B cell (primary cell): ENCODE measurements around the gene E2F2. TPM values are rescaled to one million over a fixed set of nuclear protein-coding genes. Genes with fewer than 3 reads are reported as not detected.

Experiments
- ATAC-seq: fragments of 200-7000 bp; cut with Tn5 transposase; one replicate; pipeline ENCODE4 v1.10.0; 2021; ENCODE audit warnings: low read depth, mild to moderate bottlenecking, moderate number of reproducible peaks, moderate library complexity
- CTCF ChIA-PET: fragments of 350-600 bp; sonication (Branson Sonifier 250); formaldehyde crosslinking; loops from one replicate; lab custom pipeline; 2021; ENCODE audit warnings: antibody characterized with exemption, inconsistent platforms; lab: Charles Lee
- POLR2A ChIA-PET: fragments of 350-600 bp; sonication (Branson Sonifier 250); formaldehyde crosslinking; loops from one replicate; lab custom pipeline; 2021; ENCODE audit warnings: antibody characterized with exemption; lab: Charles Lee
- DNase-seq: peaks from one replicate; pipeline ENCODE4 v3.0.0; 2013
- H2AFZ ChIP-seq: 2 replicates; pipeline ENCODE4 v1.6.1; 2012; ENCODE audit warnings: mild to moderate bottlenecking, low read depth, low read length; ENCODE audit not compliant: insufficient read depth, poor library complexity, severe bottlenecking
- H3K27ac ChIP-seq, 2 donors: 1 replicate in 1 of 2; 2 replicates in 1 of 2; pipeline ENCODE4 v1.5.1; 2012 to 2013; ENCODE audit warnings: low read length in 2 of 2, mild to moderate bottlenecking in 2 of 2, moderate library complexity in 1 of 2
- H3K27me3 ChIP-seq, 4 experiments: fragments of 200-600 bp in 1 of 4; sonication (generic) in 1 of 4; replicated peaks in 1 of 4; 1 replicate in 2 of 4; 2 replicates in 2 of 4; pipeline versions ENCODE4 v1.6.1 to v1.7.0; 2013 to 2016; ENCODE audit warnings: low read length in 3 of 4, mild to moderate bottlenecking in 2 of 4, mixed read lengths in 1 of 4, moderate library complexity in 1 of 4; ENCODE audit not compliant: insufficient read depth in 4 of 4, control insufficient read depth in 3 of 4; ENCODE audit errors: control extremely low read depth in 1 of 4
- H3K36me3 ChIP-seq, 2 experiments: replicated peaks in 1 of 2; 1 replicate in 1 of 2; 2 replicates in 1 of 2; pipeline versions ENCODE4 v1.6.1 to v1.7.1; 2013; ENCODE audit warnings: low read length in 1 of 2; ENCODE audit not compliant: insufficient read depth in 2 of 2, control insufficient read depth in 1 of 2; ENCODE audit errors: control extremely low read depth in 1 of 2, extremely low read depth in 1 of 2
- H3K4me1 ChIP-seq, 2 donors: fragments of 200-600 bp in 1 of 2; sonication (generic) in 1 of 2; 1 replicate in 1 of 2; 2 replicates in 1 of 2; pipeline versions ENCODE4 v1.5.1 to v1.6.1; 2013 to 2017; ENCODE audit warnings: low read length in 2 of 2; ENCODE audit not compliant: control insufficient read depth in 2 of 2, insufficient read depth in 2 of 2
- H3K4me2 ChIP-seq: replicated peaks from 2 replicates; pipeline ENCODE3; 2012; ENCODE audit warnings: mild to moderate bottlenecking, low read depth, low read length; ENCODE audit not compliant: poor library complexity, severe bottlenecking
- H3K4me3 ChIP-seq, 5 experiments: fragments of 200-600 bp in 1 of 5; sonication (generic) in 1 of 5; 1 replicate in 3 of 5; 2 replicates in 2 of 5; pipeline versions ENCODE4 v1.5.1 to v1.7.0; 2011 to 2016; ENCODE audit warnings: low read length in 4 of 5, mild to moderate bottlenecking in 4 of 5, low read depth in 2 of 5, control low read depth in 1 of 5, moderate library complexity in 1 of 5; ENCODE audit not compliant: insufficient read depth in 1 of 5; ENCODE audit errors: control extremely low read depth in 1 of 5, extremely low read depth in 1 of 5
- H3K79me2 ChIP-seq: fragments of 200-600 bp; sonication (generic); one replicate; pipeline ENCODE4 v1.6.0; 2016; ENCODE audit warnings: low read length; ENCODE audit not compliant: control insufficient read depth, insufficient read depth
- H3K9ac ChIP-seq: fragments of 200-600 bp; sonication (generic); 2 replicates; pipeline ENCODE4 v1.6.1; 2017; ENCODE audit warnings: mild to moderate bottlenecking, low read length, moderate library complexity
- H3K9me3 ChIP-seq, 3 donors: one replicate each; pipeline versions ENCODE4 v1.6.1 to v1.7.1; 2013; ENCODE audit warnings: low read length in 2 of 3; ENCODE audit not compliant: control insufficient read depth in 2 of 3, insufficient read depth in 1 of 3; ENCODE audit errors: control extremely low read depth in 1 of 3
- H4K20me1 ChIP-seq: 2 replicates; pipeline ENCODE4 v1.6.0; 2012; ENCODE audit warnings: mild to moderate bottlenecking, low read length; ENCODE audit not compliant: insufficient read depth, control insufficient read depth, poor library complexity, severe bottlenecking
- H3K27ac Mint-ChIP-seq: one replicate; pipeline ENCODE4 v1.8.0; 2021; ENCODE audit warnings: mixed read lengths
- H3K27me3 Mint-ChIP-seq: one replicate; pipeline ENCODE4 v1.8.0; 2021; ENCODE audit warnings: mixed read lengths
- H3K4me1 Mint-ChIP-seq: one replicate; pipeline ENCODE4 v1.8.0; 2021; ENCODE audit warnings: mixed read lengths
- H3K4me3 Mint-ChIP-seq: one replicate; pipeline ENCODE4 v1.8.0; 2021; ENCODE audit warnings: mixed read lengths
- H3K9me3 Mint-ChIP-seq: one replicate; pipeline ENCODE4 v1.8.0; 2022; ENCODE audit warnings: mixed read lengths; ENCODE audit not compliant: insufficient read depth
- EZH2 ChIP-seq: IDR thresholded peaks from 2 replicates; pipeline ENCODE4 v1.6.1; 2012; ENCODE audit warnings: borderline replicate concordance, low read depth, mild to moderate bottlenecking, moderate library complexity, low read length; ENCODE audit not compliant: insufficient read depth, poor library complexity, severe bottlenecking
- WGBS: methylation state at CpG from one replicate; pipeline ENCODE4 v1.1.5; 2013; ENCODE audit warnings: missing lambda C conversion rate; ENCODE audit not compliant: insufficient coverage; 5-methylcytosine and 5-hydroxymethylcytosine counted together
- intact Hi-C: fragments of 100-400 bp; cut with micrococcal nuclease; formaldehyde crosslinking; loops from one replicate; pipeline ENCODE4 v1.10.0; 2022
- polyA plus RNA-seq: library from polyadenylated mRNA; depleted of rRNA; stranded (reverse); fragments of >200 nt; gene quantifications from 2 replicates; pipeline ENCODE4 v1.2.3, GENCODE V29; 2012
- total RNA-seq, 2 donors: library from RNA; stranded (reverse); fragments of 120-200 nt in 1 of 2; gene quantifications; 1 replicate in 1 of 2; 2 replicates in 1 of 2; pipeline versions ENCODE4 v1.2.3 to v1.2.4, GENCODE V29; 2013 to 2022
- TF ChIP-seq, protein P1 (sequence below): fragments of 200-600 bp; IDR thresholded peaks from one replicate; pipeline ENCODE4 v1.8.0; 2022; ENCODE audit warnings: antibody characterized with exemption, mild to moderate bottlenecking

The E2F2 gene
- total and polyA plus RNA-seq, 2 donors (not counting 1 experiment from before 2014, with no cell fraction given), result 2.4 to 3.2 TPM

- TF ChIP-seq, protein P1, sequence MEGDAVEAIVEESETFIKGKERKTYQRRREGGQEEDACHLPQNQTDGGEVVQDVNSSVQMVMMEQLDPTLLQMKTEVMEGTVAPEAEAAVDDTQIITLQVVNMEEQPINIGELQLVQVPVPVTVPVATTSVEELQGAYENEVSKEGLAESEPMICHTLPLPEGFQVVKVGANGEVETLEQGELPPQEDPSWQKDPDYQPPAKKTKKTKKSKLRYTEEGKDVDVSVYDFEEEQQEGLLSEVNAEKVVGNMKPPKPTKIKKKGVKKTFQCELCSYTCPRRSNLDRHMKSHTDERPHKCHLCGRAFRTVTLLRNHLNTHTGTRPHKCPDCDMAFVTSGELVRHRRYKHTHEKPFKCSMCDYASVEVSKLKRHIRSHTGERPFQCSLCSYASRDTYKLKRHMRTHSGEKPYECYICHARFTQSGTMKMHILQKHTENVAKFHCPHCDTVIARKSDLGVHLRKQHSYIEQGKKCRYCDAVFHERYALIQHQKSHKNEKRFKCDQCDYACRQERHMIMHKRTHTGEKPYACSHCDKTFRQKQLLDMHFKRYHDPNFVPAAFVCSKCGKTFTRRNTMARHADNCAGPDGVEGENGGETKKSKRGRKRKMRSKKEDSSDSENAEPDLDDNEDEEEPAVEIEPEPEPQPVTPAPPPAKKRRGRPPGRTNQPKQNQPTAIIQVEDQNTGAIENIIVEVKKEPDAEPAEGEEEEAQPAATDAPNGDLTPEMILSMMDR, result no peak
- no peak for TF ChIP-seq EZH2
- Histone ChIP-seq H3K4me3 (no peak overlapping the region), H3K9me3 (no peaks in the 10 kb centered on the region), H3K27ac (peak overlapping the region; percentile 83 to 91), H3K9ac (no peak overlapping the region), H2AFZ (no peak overlapping the region), H3K4me1 (peaks cover 56 to 64% of the 10 kb centered on the region in 2 donors), H3K27me3 (no peaks in the 10 kb centered on the region), H3K36me3 (peaks cover 0 to 19% of the 10 kb centered on the region in 2 experiments), H3K79me2 (peaks cover 23% of the 10 kb centered on the region), H3K4me2 (peak overlapping the region; percentile 98), H4K20me1 (peaks cover 23% of the 10 kb centered on the region)
- DNase-seq, result peak; percentile 45
- intact Hi-C loops, result no loop called here
- no peak for ATAC-seq
- peak overlapping the region; percentile 94 for H3K27ac Mint-ChIP-seq
- H3K4me3 Mint-ChIP-seq, result peak overlapping the region; percentile 93
- H3K4me1 Mint-ChIP-seq, result peaks cover 63% of the 10 kb centered on the region
- ChIA-PET POLR2A (interaction anchor here (0.9 to 9.5 kb wide), 4 partner anchors 14 to 68 kb away, joined by 4 to 164 read pairs (median 5); no protein-coding TSS in a partner anchor), CTCF (interaction anchor here (2.8 to 41.7 kb wide), 5 partner anchors 13 to 73 kb away, joined by 8 to 1420 read pairs (median 74); no protein-coding TSS in a partner anchor)
- H3K9me3 Mint-ChIP-seq, result no peaks in the 10 kb centered on the region
- 100% methylated on average over 1 of the region's 6 CpGs for WGBS
- H3K27me3 Mint-ChIP-seq, result no peaks in the 10 kb centered on the region
These were observed 30.2 kb upstream of the E2F2 start for GRCh38 chr1:23561076-23561812.
